Activated gamma-delta T cell (primary cell): ENCODE data around the gene TRHDE.
"Not testable (repeated sequence)": the region's sequence is repeated elsewhere in the genome, so short reads cannot be mapped to it uniquely, and the experiment has no call there.

Source experiments
- DNase-seq: peaks from one replicate; lab custom pipeline; 2025; lab: John Stamatoyannopoulos, UW

The TRHDE gene

DNA sequence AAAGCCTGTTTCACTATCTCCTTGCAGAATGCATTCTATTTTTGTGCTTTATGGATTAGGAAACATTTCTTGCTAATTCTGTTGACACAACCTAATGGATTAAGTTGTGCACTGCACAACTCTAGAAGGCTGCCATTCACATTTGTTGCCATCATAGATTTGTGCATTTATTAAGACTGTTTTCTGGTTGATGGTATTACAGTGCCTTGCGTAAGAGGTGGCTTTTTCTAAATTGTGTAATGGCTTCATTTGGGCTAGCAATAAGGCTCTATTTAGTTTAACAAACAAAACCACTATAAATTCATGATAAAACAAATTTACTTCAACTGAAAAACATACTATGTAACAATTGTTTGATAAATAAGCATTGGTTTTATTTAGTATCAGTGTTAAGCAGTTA lies 175.9 kb downstream of the TRHDE start:
- no peak for DNase-seq

DNA sequence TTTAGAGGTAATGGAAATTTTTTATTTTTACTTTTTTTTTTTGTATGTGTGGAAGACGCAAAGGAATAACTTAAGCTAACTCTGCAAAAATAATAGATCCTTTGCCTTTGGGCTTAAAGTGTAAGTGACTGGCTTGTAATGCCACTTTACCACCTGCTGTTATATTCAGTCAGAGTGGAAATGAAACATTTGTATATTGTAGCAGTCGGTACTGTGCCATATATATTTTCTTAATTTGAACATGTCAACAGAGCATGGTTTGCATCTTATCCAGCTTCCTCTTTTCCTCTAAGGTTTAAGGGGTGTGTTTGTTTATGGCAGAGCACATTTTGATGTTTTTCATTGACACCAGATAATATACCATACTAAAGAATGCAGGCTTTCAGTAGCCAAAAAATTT lies 176.6 kb downstream of the TRHDE start:
- no peak for DNase-seq

DNA sequence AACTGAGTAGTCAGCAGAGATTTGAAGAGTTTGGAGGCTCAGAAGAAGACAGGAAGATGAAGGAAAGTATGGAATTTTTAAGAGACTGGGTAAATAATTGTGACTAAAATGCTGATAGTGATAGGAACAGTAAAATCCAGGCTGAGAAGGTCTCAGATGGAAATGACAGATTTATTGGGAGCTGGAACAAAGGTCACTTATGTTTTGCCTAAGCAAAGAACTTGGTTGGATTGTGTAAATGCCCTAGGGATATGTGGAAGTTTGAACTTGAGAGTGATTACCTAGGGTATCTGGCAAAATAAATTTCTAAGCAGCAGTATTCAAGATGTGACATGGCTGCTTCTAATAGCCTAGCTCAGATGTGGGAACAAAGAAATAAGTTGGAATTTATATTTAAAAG lies 180.9 kb downstream of the TRHDE start:
- no peak for DNase-seq

DNA sequence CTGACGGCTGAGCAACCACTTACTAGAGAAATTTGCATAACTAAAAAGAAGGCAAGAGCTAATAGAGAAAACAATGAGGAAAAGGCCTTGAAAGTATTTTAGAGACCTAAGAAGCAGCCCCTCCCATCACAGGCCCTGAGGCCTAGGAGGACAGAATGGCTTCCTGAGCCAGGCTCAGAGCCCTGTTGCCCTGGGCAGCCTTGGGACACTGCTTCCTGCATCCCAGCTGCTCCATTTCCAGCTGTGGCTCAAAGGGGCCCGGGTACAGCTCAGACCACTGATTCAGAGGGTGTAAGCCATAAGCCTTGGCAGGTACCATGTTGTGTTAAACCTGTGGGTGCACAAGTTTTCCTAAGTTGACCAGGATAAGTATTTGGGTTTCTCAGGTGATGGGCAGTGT lies 181.4 kb downstream of the TRHDE start:
- DNase-seq = no peak

DNA sequence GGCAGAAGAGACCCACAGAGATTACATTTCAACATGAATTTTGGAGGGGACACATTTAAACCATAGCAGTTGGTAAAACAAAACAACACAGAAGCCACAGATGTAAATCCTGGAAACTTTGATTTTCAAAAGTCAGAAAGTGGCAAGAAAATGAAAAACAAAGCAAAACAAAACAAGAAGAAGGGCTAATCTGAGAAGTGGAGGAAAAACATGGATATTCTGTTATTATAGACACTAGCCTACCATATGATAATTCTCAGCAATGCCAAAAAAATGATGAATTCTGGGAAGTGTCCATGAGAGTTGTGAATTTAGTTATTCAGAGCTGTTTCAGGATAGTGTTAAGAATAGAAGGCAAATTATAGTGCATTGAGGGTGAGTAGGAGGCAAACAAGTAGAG lies 192.3 kb downstream of the TRHDE start:
- no peak for DNase-seq

DNA sequence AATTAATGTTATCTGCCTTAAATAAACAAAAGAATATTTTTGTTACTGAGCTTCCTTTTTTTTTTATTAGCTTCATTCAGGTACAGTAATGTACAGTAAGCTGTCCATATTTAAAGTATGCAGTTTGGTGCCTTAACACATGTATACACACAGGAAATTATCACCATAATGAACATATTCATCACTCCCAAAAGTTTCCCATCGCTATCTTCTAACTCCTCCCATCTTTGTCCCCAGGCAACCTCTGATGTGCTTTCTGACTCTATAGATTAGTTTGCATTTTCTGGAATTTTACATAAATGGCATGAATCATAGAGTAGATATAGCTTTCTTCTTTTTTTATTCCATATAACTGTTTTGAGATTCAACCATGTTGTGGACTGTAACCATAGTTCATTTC lies 193.0 kb downstream of the TRHDE start:
- DNase-seq = no peak

DNA sequence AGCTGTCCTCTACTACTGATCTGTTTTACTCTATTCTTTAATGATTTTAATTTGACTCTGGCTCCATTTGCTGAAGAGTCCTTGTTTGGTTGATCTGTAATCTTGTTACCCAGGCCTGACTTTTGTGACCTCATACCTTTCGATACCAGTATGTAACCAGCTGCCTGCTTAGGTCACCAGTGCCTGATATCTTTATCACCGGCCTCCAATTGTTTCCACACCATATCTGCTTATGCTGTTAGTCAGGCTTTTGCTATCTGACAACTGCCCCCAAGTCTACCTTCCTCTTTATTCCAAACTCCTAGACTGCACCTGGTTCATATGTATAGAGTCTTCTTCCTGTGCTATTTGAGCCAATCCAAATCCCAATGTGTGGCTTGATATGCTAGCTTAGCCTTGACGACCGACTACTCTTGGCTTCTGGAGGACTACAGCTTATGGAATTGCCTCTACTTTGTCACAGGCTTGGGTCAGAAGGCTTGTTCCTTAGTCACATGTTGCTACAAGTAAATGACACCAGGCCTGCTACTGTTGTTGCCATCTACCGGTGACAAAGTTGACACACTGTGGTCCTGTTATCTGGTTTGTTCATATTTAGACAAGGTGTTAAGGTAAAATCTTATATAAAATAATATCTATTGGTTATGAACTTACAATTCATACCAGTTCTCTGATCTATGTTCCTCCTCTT lies 193.9 kb downstream of the TRHDE start:
- no peak for DNase-seq

DNA sequence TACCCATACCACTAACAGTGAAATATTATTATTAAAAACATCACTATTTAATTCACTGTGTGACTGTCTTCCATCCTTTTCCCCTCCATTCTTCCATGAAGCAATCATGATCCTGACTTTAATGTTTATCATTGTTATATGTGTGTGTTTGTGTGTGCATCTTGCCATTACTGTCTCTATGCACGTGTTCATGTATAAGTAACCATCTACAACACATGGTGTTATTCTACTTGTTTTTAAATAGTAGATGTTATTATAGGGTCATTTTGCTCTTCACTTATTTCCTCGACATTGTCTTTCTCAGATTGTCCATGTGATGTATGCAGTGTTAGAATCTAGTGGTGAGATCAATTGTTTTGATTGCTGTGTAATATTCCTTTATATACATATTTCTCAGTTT lies 195.8 kb downstream of the TRHDE start:
- no peak for DNase-seq

DNA sequence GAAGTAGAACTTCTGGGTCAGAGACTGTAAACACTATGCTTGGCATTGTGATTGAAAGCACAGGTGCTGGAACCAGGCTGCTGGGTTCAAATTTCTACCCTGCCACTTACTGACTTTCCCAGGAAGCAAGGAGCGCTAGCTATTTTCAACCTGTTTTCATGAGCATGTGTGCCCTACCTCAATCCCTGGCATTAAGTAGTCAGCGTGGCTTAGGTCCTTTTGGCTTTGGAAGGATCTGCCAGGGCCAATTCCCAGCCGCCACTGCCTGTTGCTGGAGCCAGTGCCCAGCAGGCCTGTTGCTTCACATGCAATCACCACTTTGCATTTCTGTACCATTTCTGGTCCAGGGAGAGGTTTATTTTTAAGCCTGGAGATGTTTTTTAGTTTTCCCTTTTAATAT lies 196.3 kb downstream of the TRHDE start:
- no peak for DNase-seq

DNA sequence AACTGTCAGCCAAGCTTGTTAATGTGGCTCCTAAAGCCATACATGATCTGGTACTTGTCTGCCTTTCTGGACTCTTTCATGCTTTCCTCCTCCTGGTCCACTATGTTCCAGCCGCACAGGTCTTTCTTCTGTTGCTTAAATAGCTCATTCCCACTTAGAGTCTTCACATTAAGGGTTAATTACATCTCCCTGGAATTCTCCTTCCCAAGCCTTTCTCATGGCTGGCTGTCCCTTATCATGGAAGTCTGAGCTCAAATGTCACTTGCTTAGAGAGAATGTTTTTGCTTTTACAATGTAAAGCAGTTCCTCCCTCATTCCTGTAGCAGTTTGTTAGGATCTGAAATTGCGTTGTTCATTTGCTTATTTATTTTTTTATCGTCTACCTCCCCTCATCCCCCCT lies 199.6 kb downstream of the TRHDE start:
- DNase-seq = no peak

DNA sequence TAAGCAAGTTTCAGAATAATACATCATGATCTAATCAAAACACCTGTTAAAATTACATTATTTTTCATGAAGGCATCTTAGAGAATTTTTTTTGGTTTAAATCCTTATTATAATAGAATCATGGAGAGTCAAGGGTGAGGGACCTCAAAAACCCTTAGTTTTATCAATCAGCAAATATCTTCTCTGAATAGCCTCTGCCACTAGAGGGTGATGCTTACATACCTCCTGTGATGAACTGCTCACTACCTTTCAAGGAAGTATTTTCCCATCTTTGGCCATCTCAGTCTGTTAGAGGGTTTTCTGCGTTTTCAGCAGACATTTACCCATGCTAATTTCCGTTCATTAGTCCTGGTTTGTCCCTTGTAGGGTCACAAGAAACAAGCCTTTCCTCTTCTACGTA lies 200.2 kb downstream of the TRHDE start:
- DNase-seq = no peak

DNA sequence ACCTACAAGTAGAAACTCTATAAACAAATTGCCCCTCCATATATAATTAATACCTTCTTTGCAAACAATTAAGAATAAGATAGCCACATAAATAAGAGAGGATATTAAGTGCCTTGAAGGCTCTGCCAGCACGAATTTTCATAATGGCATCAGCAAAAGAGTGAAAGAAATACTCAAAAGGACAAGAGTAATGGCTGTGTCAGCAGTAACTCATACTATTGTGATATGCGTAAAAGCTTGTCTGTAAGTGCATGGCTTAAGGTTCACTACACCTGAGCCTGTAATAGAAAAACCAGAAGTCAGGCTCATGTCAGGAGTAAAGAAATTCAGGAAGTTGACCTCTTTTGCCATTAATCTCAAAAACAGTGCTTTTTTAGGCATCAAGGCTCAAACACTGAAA lies 204.1 kb downstream of the TRHDE start:
- no peak for DNase-seq

DNA sequence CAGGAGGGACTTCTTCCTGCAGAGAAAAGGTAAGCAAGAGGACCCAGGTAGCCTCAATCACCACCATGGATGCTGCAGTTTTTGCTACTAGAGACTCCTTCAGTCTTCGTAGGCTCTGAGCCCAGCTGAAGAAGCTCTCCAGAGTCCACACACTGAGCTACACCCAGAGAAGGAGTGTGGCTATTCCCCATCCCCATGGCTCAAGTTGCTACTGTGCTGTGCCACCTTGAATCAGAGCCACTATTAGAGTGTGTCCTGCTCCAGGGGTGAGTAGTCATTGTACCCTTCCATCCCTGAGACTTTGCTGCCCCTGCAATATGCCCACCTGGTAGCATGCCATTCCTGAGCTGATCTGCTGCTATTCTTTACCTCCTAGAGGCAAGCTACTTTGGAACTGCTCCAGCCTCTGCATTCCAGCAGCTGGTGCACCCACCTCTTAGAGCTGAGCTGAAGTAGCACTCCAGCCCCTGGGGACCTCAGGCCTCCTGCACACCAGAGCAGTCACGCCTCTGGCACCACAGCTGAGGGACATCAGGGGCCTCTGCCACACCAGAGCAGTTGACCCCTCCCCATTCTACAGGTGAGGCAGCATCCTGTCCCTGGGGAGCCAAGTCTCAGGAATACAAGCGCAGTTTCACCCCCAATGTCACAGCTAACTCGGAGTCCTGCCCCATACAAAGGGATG lies 213.0 kb downstream of the TRHDE start:
- DNase-seq = no peak

DNA sequence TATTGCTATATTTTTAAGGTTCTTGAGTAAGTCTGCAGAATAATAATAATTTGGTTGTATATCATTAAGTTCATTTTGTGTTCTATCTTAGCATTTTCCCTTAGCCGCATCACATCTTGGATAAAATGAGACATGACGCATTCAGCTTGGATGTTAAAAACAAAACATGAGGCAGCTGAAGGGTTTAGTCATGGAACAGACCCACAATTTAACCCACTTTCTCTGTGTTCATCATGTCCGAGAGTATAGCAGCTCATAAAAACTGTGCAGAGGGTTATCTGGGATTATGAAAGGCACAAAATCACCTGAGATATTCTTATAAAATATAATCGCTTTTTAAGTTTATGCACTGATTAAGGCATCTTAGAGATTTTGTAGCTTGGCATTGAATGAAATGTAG lies 219.3 kb downstream of the TRHDE start:
- no peak for DNase-seq

DNA sequence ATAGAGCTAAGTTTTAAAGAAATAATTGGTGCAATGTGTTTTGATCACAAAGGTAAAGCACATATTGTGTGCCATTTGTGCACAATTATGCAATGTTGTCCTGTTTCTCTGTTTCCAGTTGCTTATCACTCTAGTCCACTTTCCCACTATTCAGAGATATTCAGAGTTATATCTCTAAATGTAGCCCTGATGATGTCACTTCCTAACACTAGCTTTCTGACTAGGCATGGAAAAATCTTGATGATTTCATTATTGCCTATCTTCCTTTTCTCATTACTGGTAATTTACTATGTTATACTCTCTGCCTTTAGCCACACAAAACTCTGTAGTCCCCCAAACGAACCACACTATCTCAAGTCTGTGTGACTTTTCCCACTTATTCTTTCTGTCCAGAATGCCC lies 221.2 kb downstream of the TRHDE start:
- no peak for DNase-seq

DNA sequence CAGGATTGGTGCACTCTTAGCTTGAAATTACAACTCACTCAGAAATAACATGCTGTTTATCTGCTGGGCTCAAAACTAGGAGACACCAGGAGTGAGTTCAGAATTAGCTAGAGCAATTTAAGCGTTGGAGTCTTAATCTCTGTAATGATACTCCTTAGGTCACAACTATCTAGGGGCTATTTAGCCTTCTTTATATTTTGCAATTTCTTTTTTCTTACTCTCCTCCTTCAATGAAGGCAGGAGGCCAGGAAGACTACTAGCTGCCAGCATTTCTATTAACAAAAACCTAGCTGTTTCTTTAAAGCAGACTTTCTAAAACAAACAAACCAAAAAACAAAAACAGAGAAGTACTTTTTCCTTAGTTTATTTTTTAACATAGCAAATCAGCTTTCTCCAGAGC lies 226.2 kb downstream of the TRHDE start:
- no peak for DNase-seq

DNA sequence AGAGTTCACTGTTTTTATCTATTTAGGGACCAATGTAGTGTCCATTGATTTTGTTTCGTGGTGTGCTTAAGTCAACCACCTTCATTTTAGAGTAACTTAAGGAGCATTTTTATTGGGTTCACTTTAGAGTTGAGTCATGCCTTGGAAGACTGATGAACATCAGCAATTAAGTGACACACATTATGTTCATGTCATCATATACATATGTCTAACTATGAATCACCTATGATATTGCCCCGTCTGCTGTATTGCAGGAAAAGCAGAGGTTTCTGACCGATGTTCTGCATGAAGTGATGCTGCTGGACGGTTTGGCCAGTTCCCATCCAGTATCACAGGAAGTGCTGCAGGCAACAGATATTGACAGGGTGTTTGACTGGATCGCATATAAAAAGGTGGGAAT lies 227.1 kb downstream of the TRHDE start:
- DNase-seq = no peak

DNA sequence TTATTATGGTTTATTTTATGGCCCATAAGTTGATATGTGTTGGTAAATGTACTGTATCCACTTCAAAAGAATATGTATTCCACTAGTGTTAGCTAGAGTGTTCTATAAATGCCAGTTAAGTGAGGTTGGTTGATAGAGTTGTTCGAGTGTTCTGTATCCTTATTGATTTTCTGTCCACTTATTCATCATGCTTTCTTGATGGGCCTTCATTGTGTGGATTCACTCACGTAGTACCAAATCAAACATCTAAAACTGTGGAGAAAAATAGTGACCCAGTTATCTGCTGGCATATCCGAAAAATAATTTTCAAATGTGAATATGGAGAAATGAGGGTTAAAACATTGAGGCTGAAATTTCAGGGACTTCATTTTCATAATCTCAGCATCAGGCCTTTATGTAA lies 230.4 kb downstream of the TRHDE start:
- no peak for DNase-seq

DNA sequence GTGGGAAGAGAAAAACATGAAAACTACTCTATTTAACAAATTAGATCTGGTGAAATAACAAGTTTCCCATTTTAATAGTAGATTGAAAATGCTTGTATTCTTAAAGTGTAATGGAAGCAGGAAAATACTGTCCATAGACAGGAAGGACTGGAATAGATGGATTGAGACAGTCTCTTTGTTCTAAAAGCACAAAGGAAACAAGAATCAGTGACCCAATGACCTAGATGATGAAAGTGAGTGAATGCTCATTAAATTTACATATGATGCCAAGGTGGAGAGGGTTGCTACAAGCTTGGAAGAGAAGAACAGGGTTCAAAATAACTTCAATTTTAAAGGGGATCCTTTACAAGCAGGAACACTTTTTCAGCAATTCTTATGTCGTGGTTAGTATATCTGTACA lies 233.1 kb downstream of the TRHDE start:
- no peak for DNase-seq

DNA sequence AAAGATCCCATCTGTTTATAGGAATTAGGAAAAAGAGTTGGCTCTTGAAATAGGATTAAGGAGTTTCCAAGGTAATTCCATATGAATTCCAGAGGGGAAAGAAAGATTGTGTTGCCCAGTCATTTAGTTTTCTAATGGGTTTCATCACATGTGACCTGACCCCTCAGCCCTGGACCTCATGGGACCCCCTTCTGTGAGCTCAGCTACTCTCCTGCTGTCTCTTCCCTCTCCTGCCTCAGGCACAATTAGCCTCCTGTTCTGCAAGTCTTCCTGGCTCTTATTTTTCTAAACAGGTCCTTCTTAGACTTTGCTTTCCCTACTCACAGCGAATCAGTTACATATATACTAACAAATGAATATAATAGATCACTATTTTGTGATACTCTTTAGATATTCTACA lies 237.7 kb downstream of the TRHDE start:
- DNase-seq = no peak

DNA sequence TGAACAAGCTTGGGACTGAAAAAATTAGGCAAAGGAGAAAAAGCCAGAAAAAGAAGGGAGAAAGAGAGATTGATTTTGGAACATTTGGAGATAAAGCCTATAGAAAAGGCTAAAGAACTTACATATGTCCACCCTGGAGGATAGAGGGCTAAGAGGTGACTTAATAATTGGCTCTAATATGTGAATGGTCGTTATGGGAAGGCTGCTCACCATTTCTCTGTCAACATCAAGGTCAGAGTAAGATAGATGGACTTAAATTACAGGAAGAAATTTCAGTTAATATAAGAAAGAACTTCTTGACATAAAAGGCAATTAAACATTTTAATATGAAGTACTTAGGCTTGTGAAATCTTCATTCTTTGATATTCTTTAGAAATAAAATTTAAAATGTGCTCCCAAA lies 238.6 kb downstream of the TRHDE start:
- no peak for DNase-seq

DNA sequence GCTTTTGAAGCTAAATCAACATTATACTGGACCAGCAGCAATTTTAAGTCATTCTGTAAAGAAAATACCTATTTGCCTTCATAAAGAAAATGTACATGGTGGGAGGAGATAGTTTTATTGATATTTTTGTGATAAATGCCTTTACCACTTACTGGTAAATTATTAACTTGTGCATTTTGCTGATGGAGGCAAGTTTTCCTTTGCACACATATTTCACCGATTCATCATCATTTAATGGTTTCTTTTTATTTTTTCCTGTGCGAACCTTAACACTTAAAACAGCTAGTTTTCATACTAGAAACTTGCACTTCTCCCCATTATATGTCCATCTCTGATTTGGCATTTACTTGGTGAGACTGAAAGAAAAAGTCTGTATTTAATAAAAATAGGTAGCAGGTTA lies 239.3 kb downstream of the TRHDE start:
- no peak for DNase-seq

DNA sequence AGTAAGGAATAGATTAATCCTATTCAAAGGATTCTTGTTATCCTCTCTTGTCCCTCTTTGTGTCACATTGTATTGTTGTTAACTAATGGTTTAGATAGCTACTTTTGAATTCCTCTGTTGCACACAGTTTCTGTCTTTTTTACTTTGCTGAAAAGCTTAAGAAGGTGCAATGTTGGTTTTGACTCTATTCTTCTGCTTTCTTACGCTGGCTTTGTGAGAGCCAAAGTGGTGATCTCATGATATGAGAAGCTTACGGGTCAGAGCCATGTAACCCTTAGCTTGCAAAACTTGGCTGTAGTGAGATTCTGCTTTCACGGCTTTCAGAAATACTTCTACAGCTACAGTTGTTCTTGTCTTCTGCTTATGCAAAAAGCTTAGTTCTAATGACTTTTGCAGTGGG lies 239.7 kb downstream of the TRHDE start:
- DNase-seq = no peak

DNA sequence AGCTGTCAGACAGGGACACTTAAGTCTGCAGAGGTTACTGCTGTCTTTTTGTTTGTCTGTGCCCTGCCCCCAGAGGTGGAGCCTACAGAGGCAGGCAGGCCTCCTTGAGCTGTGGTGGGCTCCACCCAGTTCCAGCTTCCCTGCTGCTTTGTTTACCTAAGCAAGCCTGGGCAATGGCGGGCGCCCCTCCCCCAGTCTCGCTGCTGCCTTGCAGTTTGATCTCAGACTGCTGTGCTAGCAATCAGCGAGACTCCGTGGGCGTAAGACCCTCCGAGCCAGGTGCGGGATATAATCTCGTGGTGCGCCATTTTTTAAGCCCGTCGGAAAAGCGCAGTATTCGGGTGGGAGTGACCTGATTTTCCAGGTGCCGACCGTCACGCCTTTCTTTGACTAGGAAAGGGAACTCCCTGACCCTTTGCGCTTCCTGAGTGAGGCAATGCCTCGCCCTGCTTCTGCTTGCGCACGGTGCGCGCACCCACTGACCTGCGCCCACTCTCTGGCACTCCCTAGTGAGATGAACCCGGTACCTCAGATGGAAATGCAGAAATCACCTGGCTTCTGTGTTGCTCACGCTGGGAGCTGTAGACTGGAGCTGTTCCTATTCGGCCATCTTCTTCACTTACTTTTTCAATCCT lies 248.0 kb downstream of the TRHDE start:
- not testable (repeated sequence) for DNase-seq
